GM12874 (cell line): ENCODE results near the gene GALNT5.

Source experiments
- CTCF ChIP-seq: IDR thresholded peaks from 2 replicates; pipeline ENCODE4 v1.5.1; 2011; ENCODE audit warnings: low read depth, mild to moderate bottlenecking, control low read depth, low read length, moderate library complexity; ENCODE audit not compliant: insufficient read depth

Gene GALNT5

GRCh38 chr2:157257312-157258252 lies at the start of gene GALNT5:
GALNT5 (plus strand) TSS chr2:157257705; CDS start chr2:157258083, 378 bp downstream.
- TF ChIP-seq CTCF, result no peak

GRCh38 chr2:157216286-157216965 lies 41.1 kb upstream of the GALNT5 start:
- no peak for TF ChIP-seq CTCF

GRCh38 chr2:157217409-157217808 lies 40.1 kb upstream of the GALNT5 start:
- no peak for TF ChIP-seq CTCF

- no peak for TF ChIP-seq CTCF
These were observed 38.6 kb upstream of the GALNT5 start for GRCh38 chr2:157218911-157219310.

GRCh38 chr2:157220502-157220901 lies 37.0 kb upstream of the GALNT5 start:
- no peak for TF ChIP-seq CTCF

GRCh38 chr2:157221394-157221988 lies 36.0 kb upstream of the GALNT5 start:
- TF ChIP-seq CTCF, result no peak

- no peak for TF ChIP-seq CTCF
These were observed 33.8 kb upstream of the GALNT5 start for GRCh38 chr2:157223624-157224205.
